ENCODE results near the gene PHF11.

DNA sequence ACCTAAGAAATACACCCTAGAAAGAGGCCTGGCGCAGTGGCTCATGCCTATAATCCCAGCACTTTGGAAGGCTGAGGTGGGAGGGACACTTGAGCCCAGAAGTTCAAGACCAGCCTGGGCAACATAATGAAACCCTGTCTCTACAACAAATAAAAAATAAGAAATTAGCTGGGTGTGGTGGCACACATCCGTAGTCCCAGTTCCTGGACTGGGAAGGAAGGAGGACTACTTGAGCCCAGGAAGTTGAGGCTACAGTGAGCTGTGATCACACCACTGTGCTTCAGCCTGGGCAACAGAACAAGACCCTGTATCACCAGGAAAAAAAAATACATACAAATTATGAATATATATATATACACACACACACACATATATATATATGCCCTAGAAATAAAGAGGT is 42.7 kb downstream of the PHF11 start:
- no peak for TF ChIP-seq CTCF (IDR thresholded peaks at IDR 0.05; ENCODE audit: control extremely low read depth in 1 of 3, insufficient read depth in 1 of 3, low read depth in 1 of 3, low read length in 3 of 3)
- TF ChIP-seq E2F6 (IDR thresholded peaks at IDR 0.05) = no peak
- TF ChIP-seq, protein P1, sequence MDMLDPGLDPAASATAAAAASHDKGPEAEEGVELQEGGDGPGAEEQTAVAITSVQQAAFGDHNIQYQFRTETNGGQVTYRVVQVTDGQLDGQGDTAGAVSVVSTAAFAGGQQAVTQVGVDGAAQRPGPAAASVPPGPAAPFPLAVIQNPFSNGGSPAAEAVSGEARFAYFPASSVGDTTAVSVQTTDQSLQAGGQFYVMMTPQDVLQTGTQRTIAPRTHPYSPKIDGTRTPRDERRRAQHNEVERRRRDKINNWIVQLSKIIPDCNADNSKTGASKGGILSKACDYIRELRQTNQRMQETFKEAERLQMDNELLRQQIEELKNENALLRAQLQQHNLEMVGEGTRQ (IDR thresholded peaks at IDR 0.05; ENCODE audit: low read length) = no peak
- TF ChIP-seq BACH1 (IDR thresholded peaks at IDR 0.05; ENCODE audit: low read length) = no peak
- TF ChIP-seq CHD1 (IDR thresholded peaks at IDR 0.05; ENCODE audit: low read depth, low read length) = no peak
- no peak for TF ChIP-seq POLR2A (IDR thresholded peaks at IDR 0.05; ENCODE audit: control extremely low read depth in 1 of 2, low read depth in 2 of 2, low read length in 2 of 2)
- no peak for TF ChIP-seq ATF3 (IDR thresholded peaks at IDR 0.05; ENCODE audit: insufficient read depth, low read depth, low read length)
- no peak for TF ChIP-seq SIN3A (conservative IDR thresholded peaks at IDR 0.05 in 1 of 2, IDR thresholded peaks at IDR 0.05 in 1 of 2; ENCODE audit: low read depth in 1 of 2, low read length in 2 of 2)
- no peak for TF ChIP-seq YY1 (IDR thresholded peaks at IDR 0.05; ENCODE audit: low read depth, low read length)
- no peak for TF ChIP-seq BCL11A (IDR thresholded peaks at IDR 0.05; ENCODE audit: low read depth in 2 of 2, low read length in 2 of 2)
